A673 (cell line): ENCODE data around the gene SEMA6C.

Source experiments
- CTCF ChIP-seq: fragments of 300-800, 200-600 bp; sonication (generic); conservative IDR thresholded peaks from 2 replicates; pipeline ENCODE4 v1.5.1; 2017; ENCODE audit warnings: low read depth, mild to moderate bottlenecking, antibody characterized with exemption, low read length, moderate library complexity, mixed read lengths
- EZH2 ChIP-seq: fragments of 200-600 bp; sonication (generic); IDR thresholded peaks from 2 replicates; pipeline ENCODE4 v1.6.1; 2017; ENCODE audit warnings: borderline replicate concordance, low read depth, mild to moderate bottlenecking, mixed read lengths, antibody characterized with exemption, low read length; ENCODE audit not compliant: poor library complexity, severe bottlenecking

- TF ChIP-seq CTCF (no peak), EZH2 (no peak)
Observed at GRCh38 chr1:151124763-151125403, 21.5 kb downstream of the SEMA6C start.
